GM12878 (cell line): ENCODE data around the gene FGD5.

Experiments
- ATF3 ChIP-seq: IDR thresholded peaks from 2 replicates; pipeline ENCODE4 v1.6.1; 2011; ENCODE audit warnings: low read depth, mild to moderate bottlenecking, low read length, moderate library complexity, borderline replicate concordance; ENCODE audit errors: extremely low read depth
- BCLAF1 ChIP-seq: fragments of 450-650 bp; IDR thresholded peaks from 2 replicates; pipeline ENCODE4 v1.6.1; 2017; ENCODE audit warnings: antibody characterized with exemption, mild to moderate bottlenecking, moderate library complexity
- CTCF ChIP-seq, 3 experiments: IDR thresholded peaks in 2 of 3; conservative IDR thresholded peaks in 1 of 3; 2 replicates each; pipeline ENCODE4 v1.5.1; 2011; ENCODE audit warnings: low read depth in 3 of 3, low read length in 3 of 3, mild to moderate bottlenecking in 3 of 3, control low read depth in 2 of 3, moderate library complexity in 2 of 3, inconsistent platforms in 1 of 3, mixed read lengths in 1 of 3; ENCODE audit not compliant: control insufficient read depth in 2 of 3, insufficient read depth in 1 of 3; ENCODE audit errors: extremely low read depth in 1 of 3
- EZH2 ChIP-seq: IDR thresholded peaks from 2 replicates; pipeline ENCODE4 v1.6.1; 2012; ENCODE audit warnings: low read depth, mild to moderate bottlenecking, control low read depth, inconsistent platforms, low read length, borderline replicate concordance; ENCODE audit not compliant: control insufficient read depth
- JUNB ChIP-seq: IDR thresholded peaks from 2 replicates; pipeline ENCODE4 v1.6.1; 2016; ENCODE audit warnings: antibody characterized with exemption, mild to moderate bottlenecking
- MAX ChIP-seq: IDR thresholded peaks from 2 replicates; pipeline ENCODE4 v1.6.1; 2012; ENCODE audit warnings: low read depth, low read length, improper control_type of control experiment
- NBN ChIP-seq: fragments of 450-650 bp; IDR thresholded peaks from 2 replicates; pipeline ENCODE4 v1.6.1; 2016
- NFYB ChIP-seq: IDR thresholded peaks from 2 replicates; pipeline ENCODE4 v1.6.1; 2011; ENCODE audit warnings: low read depth, mild to moderate bottlenecking, low read length, improper control_type of control experiment, moderate library complexity; ENCODE audit not compliant: insufficient read depth
- RFX5 ChIP-seq: IDR thresholded peaks from 2 replicates; pipeline ENCODE4 v1.6.1; 2011; ENCODE audit warnings: low read depth, low read length, improper control_type of control experiment
- SMARCA5 ChIP-seq: fragments of 450-650 bp; IDR thresholded peaks from 2 replicates; pipeline ENCODE4 v1.6.1; 2017; ENCODE audit warnings: mild to moderate bottlenecking
- SUZ12 ChIP-seq: fragments of 200-600 bp; sonication (generic); IDR thresholded peaks from one replicate; pipeline ENCODE4 v1.6.1; 2018; ENCODE audit warnings: antibody characterized with exemption, mild to moderate bottlenecking; ENCODE audit not compliant: unreplicated experiment
- TBL1XR1 ChIP-seq: IDR thresholded peaks from 2 replicates; pipeline ENCODE4 v1.6.1; 2012; ENCODE audit warnings: low read depth, low read length, improper control_type of control experiment
- USF1 ChIP-seq: IDR thresholded peaks from 2 replicates; pipeline ENCODE4 v1.6.1; 2011; ENCODE audit warnings: borderline replicate concordance, low read depth, mild to moderate bottlenecking, moderate library complexity, mixed read lengths, low read length; ENCODE audit not compliant: insufficient read depth; ENCODE audit errors: extremely low read length
- YY1 ChIP-seq: IDR thresholded peaks from 2 replicates; pipeline ENCODE4 v1.6.1; 2011; ENCODE audit warnings: low read depth, mild to moderate bottlenecking, low read length

- no peak for TF ChIP-seq SUZ12
- TF ChIP-seq EZH2, result no peak
- TF ChIP-seq ATF3, result no peak
- TF ChIP-seq TBL1XR1, result no peak
- TF ChIP-seq SMARCA5, result no peak
- no peak for TF ChIP-seq RFX5
- no peak for TF ChIP-seq MAX
- no peak for TF ChIP-seq USF1
- TF ChIP-seq JUNB, result no peak
- no peak for TF ChIP-seq NFYB
- TF ChIP-seq YY1, result no peak
- TF ChIP-seq NBN, result no peak
- no peak for TF ChIP-seq BCLAF1
- no peak for TF ChIP-seq CTCF (IDR thresholded peaks at IDR 0.05 in 2 of 3, conservative IDR thresholded peaks at IDR 0.05 in 1 of 3; ENCODE audit: control insufficient read depth in 2 of 3, extremely low read depth in 1 of 3, insufficient read depth in 1 of 3, low read depth in 3 of 3, low read length in 3 of 3)
Observed at GRCh38 chr3:14935592-14936345, 117.0 kb downstream of the FGD5 start.
